Upper lobe of right lung (tissue), 1 donor: ENCODE data around the gene RBM17. TPM values are rescaled to one million over a fixed set of nuclear protein-coding genes. Genes with fewer than 3 reads are reported as not detected.
A peak's percentile ranks its signal among the peaks of the same experiment; 100 is the strongest.
"Not testable (repeated sequence)": the region's sequence is repeated elsewhere in the genome, so short reads cannot be mapped to it uniquely, and the experiment has no call there.

Source experiments
- ATAC-seq: fragments of 200-7000 bp; cut with Tn5 transposase; one replicate; pipeline ENCODE4 v1.9.1; 2020; ENCODE audit warnings: mild to moderate bottlenecking, moderate library complexity
- DNase-seq: peaks from one replicate; pipeline ENCODE4 v3.0.0-alpha.2; 2020
- H3K27ac ChIP-seq: fragments of 200-600 bp; one replicate; pipeline ENCODE4 v1.8.0; 2022
- H3K27me3 ChIP-seq: fragments of 200-600 bp; one replicate; pipeline ENCODE4 v1.8.0; 2022; ENCODE audit warnings: mild to moderate bottlenecking
- H3K36me3 ChIP-seq: fragments of 200-600 bp; one replicate; pipeline ENCODE4 v1.8.0; 2022
- H3K4me1 ChIP-seq: fragments of 200-600 bp; one replicate; pipeline ENCODE4 v1.8.0; 2022
- H3K4me3 ChIP-seq: fragments of 200-600 bp; one replicate; pipeline ENCODE4 v1.8.0; 2022; ENCODE audit warnings: mild to moderate bottlenecking
- H3K9me3 ChIP-seq: fragments of 200-600 bp; one replicate; pipeline ENCODE4 v1.8.0; 2022
- intact Hi-C: fragments of 100-400 bp; cut with DNase I; formaldehyde crosslinking; loops from one replicate; pipeline ENCODE4 v1.11.0; 2022
- total RNA-seq: library from RNA; stranded (reverse); fragmentation: NEBNext Ultra II Directional; extraction: Animal tissue kit (Norgen Biotek cat#: 25700); gene quantifications from one replicate; pipeline ENCODE4 v1.2.1, GENCODE V29; 2021
- TF ChIP-seq, protein P1 (sequence below): fragments of 200-600 bp; IDR thresholded peaks from one replicate; pipeline ENCODE4 v1.8.0; 2022; ENCODE audit warnings: antibody characterized with exemption
- donor health status: DM: no; HTN: yes; CAD: no; lungs with severe emphysema.

The RBM17 gene
- total RNA-seq, 1 donor from 2014 or later = 92.5 TPM

DNA sequence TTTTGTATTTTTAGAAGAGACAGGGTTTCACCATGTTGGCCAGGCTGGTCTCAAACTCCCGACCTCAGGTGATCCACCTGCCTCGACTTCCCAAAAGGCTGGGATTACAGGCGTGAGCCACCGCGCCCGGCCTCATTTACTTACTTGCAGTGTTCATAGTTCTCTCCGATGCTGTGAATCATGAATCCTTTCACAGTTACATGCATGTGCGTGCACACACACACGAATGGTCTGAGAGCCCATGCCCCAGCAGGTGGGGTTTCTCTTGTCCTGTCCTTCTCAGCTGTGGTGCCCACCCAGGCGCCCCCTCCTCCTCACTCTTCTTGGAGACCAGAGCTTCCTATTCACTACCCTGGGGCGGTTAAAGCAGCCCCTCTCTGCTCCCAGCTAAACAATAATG lies 50.6 kb downstream of the RBM17 start:
- DNase-seq (no peak), ATAC-seq (no peak)
- no peaks in the 10 kb centered on the region for H3K36me3 ChIP-seq
- H3K27ac ChIP-seq = no peak overlapping the region
- peaks cover 8% of the 10 kb centered on the region for H3K4me1 ChIP-seq
- H3K27me3 ChIP-seq = peaks cover 8% of the 10 kb centered on the region
- intact Hi-C loops = no loop called here
- no peaks in the 10 kb centered on the region for H3K9me3 ChIP-seq
- no peak overlapping the region for H3K4me3 ChIP-seq
- TF ChIP-seq, protein P1, sequence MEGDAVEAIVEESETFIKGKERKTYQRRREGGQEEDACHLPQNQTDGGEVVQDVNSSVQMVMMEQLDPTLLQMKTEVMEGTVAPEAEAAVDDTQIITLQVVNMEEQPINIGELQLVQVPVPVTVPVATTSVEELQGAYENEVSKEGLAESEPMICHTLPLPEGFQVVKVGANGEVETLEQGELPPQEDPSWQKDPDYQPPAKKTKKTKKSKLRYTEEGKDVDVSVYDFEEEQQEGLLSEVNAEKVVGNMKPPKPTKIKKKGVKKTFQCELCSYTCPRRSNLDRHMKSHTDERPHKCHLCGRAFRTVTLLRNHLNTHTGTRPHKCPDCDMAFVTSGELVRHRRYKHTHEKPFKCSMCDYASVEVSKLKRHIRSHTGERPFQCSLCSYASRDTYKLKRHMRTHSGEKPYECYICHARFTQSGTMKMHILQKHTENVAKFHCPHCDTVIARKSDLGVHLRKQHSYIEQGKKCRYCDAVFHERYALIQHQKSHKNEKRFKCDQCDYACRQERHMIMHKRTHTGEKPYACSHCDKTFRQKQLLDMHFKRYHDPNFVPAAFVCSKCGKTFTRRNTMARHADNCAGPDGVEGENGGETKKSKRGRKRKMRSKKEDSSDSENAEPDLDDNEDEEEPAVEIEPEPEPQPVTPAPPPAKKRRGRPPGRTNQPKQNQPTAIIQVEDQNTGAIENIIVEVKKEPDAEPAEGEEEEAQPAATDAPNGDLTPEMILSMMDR = no peak

DNA sequence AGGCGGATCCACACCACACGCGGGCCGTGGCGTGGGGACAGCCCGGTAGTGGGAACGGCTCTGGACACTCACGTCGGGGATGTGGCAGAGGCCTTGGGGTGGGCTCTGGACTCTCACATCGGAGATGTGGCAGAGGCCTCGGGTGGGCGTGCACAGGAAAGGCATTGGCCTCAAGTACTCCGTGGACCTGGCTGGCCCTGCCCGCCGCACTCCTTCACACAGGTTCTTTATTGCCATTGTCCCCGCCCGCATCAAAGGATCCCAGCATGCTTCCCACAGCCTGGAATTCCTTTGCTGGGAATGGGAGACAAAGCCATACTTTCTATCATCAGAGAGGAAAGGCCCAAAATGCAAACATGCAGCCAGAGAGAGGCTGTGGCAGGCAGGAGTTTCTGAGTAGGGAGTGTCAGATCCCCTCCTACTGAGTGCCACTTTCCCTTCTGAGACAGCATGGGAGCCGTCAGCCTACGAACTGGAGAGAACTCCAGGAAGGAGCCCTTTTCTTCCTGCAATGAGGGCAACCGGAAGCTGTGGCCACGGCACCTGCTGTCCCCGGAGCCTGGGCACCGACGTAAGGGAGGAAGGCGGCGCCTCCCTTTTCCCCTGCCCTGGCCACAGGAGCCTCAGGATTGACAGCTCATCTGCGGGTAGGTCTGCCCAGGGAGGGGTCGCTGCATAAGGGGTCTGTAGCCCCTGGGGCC lies 51.5 kb downstream of the RBM17 start:
- DNase-seq (no peak), ATAC-seq (no peak)
- Histone ChIP-seq H3K9me3 (no peaks in the 10 kb centered on the region), H3K27ac (no peak overlapping the region), H3K4me1 (peaks cover 8% of the 10 kb centered on the region), H3K4me3 (peak overlapping the region; percentile 37), H3K36me3 (no peaks in the 10 kb centered on the region), H3K27me3 (peaks cover 8% of the 10 kb centered on the region)
- intact Hi-C loops = loop anchor here (10.0 kb wide), 1 partner anchor 65 kb away; the partner anchor contains the start of gene PFKFB3
- TF ChIP-seq, protein P1 = no peak

DNA sequence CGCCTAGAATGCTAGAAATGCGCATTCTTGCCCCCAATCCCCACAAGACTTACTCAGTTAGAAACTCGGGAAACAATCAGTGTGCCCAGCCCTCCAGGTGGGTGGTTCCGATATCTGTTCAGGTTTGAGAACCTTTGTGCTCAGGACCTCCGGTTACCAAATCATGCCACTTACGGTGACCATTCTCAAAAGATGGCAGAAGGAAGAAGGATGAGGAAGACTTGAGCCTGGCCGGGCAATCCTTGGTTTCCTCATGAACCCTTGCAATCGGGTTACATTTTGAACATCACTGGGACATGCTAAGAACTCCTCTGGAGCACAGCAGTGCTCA lies 52.1 kb downstream of the RBM17 start:
- TF ChIP-seq, protein P1 = no peak
- no peaks in the 10 kb centered on the region for H3K9me3 ChIP-seq
- intact Hi-C loops = loop anchor here (10.0 kb wide), 1 partner anchor 64 kb away; the partner anchor contains the start of gene PFKFB3
- H3K27me3 ChIP-seq = peaks cover 7% of the 10 kb centered on the region
- peaks cover 14% of the 10 kb centered on the region for H3K4me1 ChIP-seq
- ATAC-seq (no peak), DNase-seq (no peak)
- H3K27ac ChIP-seq = no peak overlapping the region
- H3K36me3 ChIP-seq = no peaks in the 10 kb centered on the region
- H3K4me3 ChIP-seq = peak overlapping the region; percentile 37

DNA sequence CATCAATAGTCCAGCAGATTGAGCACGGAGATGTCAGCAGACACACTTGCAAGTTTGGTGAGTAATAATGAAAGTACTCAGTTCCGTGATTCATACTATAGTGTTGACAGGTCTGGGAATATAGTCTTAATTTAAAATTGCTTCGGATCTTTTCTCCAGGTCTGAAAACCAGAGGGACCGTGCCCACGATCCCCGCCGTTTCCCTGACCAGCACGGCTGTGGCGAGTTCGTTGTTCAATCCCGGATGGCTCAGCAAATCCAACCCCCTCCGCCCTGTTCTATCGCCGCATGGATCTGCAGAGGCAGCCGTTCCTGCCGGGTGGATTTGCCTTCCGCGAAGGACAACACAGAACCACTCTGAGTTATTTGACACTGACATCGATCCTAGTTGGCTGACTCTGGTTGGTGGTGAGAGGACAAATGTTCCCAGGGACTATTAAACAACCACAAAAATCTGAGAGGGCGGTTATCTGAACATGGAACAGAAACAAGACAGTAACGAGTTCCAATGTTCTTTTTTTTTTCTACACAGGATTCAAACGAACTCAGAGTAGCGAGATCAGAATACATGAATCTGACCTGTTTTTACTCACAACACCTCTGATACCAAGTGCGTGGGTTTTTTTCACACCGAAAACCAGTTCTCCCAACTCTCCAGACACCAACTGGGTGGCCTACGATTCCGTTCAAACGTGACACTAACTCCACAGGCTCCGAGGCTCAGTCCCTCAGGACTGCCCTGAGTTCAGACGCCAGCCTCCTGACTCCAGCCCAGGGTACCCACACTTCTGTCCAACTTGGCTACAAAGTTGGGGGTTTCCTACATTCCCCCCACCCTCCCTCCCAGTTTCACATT lies 52.7 kb downstream of the RBM17 start:
- TF ChIP-seq, protein P1 = no peak
- peak overlapping the region; percentile 37 for H3K4me3 ChIP-seq
- DNase-seq (no peak), ATAC-seq (peak; percentile 19)
- H3K4me1 ChIP-seq = peaks cover 16% of the 10 kb centered on the region
- H3K27me3 ChIP-seq = peaks cover under 1% of the 10 kb centered on the region
- no peak overlapping the region for H3K27ac ChIP-seq
- no peaks in the 10 kb centered on the region for H3K9me3 ChIP-seq
- intact Hi-C loops = loop anchor here (10.0 kb wide), 1 partner anchor 63 kb away; the partner anchor contains the start of gene PFKFB3
- no peaks in the 10 kb centered on the region for H3K36me3 ChIP-seq

DNA sequence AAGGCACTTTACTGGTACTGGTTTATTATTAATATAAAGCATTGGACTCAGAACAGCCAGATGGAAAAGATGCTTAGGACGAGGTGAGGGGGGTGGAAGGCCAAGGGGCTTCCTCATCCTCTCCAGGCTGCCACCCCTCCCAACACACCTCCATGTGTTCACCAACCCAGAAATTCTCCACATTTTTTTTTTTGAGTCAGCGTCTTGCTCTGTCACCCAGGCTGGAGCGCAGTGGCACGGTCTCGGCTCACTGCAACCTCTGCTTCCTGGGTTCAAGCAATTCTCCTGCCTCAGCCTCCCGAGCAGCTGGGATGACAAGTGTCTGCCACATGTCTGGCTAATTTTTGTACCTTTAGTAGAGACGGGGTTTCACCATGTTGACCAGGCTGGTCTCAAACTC lies 53.4 kb downstream of the RBM17 start:
- ATAC-seq, H3K36me3 ChIP-seq, H3K4me3 ChIP-seq, H3K27me3 ChIP-seq, H3K9me3 ChIP-seq, DNase-seq, H3K27ac ChIP-seq: not testable (repeated sequence)
- peaks cover 16% of the 10 kb centered on the region for H3K4me1 ChIP-seq
- intact Hi-C loops = loop anchor here (10.0 kb wide), 1 partner anchor 63 kb away; the partner anchor contains the start of gene PFKFB3

DNA sequence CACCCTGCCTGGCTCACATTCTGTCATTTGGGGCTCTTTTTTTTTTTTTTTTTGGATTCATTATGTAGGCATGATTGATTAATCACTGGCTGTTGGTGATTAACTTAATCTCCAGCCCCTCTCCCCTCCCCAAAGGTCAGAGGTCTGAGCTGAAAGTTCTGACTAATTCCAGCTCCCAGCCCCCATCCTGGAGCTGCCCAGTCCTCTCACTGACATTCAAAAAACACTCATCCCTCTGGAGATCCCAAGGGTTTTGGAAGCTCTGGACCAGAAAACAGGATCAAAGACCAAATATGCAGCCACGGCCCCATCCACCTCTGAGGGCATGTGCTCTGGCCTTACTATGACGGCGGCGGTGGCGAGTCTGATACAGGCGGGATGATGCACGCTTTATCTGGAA lies 53.8 kb downstream of the RBM17 start:
- ATAC-seq (no peak), DNase-seq (no peak)
- Histone ChIP-seq H3K27me3 (no peaks in the 10 kb centered on the region), H3K4me3 (no peak overlapping the region), H3K4me1 (peaks cover 16% of the 10 kb centered on the region), H3K27ac (no peak overlapping the region), H3K9me3 (no peaks in the 10 kb centered on the region), H3K36me3 (no peaks in the 10 kb centered on the region)
- intact Hi-C loops = loop anchor here (10.0 kb wide), 1 partner anchor 62 kb away; the partner anchor contains the start of gene PFKFB3
- TF ChIP-seq, protein P1 = no peak
